HG02610 (cell line): ENCODE measurements around the gene CNOT9.

Experiments used
- ATAC-seq: cut with Tn5 transposase; IDR thresholded peaks from one replicate; pipeline ENCODE4 v1.9.1; 2021; ENCODE audit warnings: mild to moderate bottlenecking, moderate library complexity; ENCODE audit not compliant: unreplicated experiment

Gene CNOT9

GRCh38 chr2:218643751-218644310 is 75.2 kb downstream of the CNOT9 start:
- no peak for ATAC-seq

- ATAC-seq = no peak
Observed at GRCh38 chr2:218644721-218645120, 76.1 kb downstream of the CNOT9 start.

DNA sequence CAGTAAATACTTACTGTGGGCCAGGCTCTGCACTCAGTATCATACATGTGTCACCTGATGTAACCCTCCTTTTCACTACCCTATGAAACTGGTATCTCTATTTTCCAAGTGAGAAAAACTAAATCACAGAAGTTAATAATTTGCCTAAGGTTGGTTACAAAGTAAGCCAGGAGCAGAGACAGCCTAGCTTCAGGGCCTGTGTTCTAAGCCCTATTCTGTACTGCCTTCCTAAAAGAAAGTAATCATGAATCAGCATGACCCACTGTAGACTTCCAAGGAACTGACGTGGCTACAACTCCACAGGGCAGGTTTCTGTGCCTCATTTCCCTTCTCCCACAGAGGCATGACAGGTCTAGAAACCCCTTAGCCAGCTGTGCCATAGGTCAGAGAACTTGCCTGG is 76.5 kb downstream of the CNOT9 start:
- no peak for ATAC-seq
